Globus pallidus (tissue), 1 donor: Measurements from ENCODE around the gene CA10.
A peak's percentile ranks its signal among the peaks of the same experiment; 100 is the strongest.

Experiments used
- DNase-seq: peaks from one replicate; pipeline ENCODE4 v3.0.0-alpha.2; 2015; ENCODE audit warnings: low spot score

Gene CA10

DNA sequence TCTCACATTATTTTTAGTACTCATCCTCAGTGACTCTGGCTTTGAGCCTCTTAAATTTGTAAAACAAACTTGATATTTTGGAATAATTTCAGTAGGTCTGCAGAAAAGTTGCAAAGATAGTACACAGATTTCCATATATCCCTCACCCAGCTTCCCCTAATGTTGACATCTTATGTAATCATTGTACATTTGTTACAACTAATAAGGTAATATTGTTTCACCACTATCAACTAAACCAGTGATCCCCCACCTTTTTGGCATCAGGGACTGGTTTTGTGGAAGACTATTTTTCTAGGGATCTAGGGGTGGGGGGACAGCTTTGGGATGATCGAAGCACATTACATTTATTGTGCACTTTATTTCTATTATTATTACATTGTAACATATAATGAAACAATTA lies 391.2 kb downstream of the CA10 start:
- no peak for DNase-seq

DNA sequence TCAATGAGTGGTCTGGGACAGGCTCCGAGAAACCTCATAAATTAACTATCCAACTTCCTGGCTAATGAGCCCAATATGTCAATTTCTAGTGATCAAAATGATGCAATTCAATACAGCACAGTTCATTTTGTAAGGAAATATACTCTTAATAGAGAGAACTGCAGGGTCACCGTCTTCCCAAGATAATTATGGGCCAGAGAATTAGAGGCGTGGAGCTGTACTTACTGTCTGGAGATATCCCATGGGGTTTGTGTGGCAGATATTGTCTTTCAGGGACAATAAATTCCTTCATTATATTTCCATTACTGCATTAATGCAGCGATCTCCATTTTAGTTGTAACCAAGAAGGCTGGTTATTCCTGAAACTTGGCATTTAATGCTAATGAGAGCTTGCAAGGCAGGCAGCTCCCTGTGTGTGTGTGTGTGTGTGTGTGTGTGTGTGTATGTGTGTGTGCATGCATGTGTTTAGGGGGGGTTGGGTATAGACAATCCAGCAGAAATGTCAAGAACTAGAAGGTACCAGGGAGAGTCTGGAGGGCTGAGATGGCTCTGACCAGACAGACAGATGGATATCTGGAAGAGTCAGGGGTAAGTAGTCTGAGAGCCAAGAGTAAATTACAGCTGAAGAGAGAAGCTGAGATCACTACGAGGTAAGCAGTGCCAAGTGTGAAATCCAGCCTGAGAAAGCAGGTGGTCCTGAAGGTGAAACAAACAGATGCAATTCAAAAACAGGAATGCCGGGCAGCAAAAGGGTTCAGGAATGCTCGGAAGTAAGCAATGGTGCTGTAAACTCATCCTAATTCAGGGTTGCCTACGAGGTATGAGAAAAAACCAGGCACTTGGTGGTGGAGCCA lies 393.0 kb downstream of the CA10 start:
- DNase-seq: no peak

DNA sequence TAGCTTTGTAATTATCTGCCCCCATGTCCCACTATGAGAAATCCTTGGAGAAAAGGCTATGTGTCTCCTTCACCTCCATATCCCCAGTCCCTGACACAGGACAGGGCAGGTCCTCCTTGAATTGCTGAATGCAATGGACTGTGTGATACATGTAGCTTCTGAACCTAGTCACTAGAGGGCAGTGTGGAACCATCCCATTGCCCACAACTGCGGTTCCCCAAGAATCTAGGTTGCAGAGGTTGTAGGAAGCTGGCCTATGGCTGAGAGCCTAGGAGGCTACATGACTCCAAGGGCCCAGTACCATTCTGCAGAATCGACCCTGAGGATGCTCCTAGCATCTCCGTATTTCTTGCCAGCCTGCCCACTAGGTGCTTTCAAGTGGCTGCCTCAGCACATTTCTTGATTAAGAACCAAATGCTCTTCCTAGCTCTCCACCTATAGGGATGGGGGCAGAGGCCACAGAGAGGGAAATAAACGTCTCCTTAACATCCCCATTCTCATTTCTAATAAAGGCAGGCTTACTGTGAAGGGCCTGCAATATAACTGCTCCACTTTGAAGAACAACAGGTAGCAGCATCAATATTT lies 394.0 kb downstream of the CA10 start:
- peak; percentile 62 for DNase-seq

DNA sequence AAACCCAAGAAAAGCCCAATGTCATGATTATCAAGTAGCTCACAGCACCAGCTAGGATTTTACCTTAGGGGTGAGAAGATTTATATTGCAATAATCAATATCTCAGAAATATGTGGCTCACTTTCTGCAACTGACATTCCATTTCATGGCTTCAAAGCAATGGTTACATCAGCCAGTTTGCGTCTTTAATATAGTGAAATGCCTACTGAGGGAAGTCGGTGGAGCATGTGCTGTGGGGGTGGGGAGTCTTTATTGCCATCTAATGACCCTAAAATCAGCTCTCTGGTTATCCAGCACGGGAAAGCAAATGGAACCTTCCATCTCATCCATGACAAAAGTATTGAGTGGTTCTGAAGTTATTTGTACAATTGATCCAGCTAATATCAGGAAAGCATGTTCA lies 395.5 kb downstream of the CA10 start:
- no peak for DNase-seq

DNA sequence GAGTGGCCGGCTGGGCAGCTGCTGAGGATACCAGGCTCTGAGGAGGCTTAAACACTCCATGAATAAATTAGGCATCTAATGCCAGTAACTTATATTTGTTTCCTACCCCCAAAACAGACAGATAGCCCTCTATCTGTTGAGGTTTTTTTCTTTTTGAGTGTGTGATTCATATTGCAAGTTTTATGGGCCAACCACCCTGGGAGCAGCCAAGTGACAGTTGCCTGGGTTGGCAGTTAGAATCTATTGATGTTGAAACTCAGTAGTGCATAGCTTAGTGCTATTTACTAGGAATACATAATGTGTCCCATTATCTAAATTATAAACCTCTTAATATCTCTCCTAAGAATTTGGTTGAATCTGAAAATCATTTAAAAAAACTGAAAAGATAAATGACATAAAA lies 397.4 kb downstream of the CA10 start:
- no peak for DNase-seq

DNA sequence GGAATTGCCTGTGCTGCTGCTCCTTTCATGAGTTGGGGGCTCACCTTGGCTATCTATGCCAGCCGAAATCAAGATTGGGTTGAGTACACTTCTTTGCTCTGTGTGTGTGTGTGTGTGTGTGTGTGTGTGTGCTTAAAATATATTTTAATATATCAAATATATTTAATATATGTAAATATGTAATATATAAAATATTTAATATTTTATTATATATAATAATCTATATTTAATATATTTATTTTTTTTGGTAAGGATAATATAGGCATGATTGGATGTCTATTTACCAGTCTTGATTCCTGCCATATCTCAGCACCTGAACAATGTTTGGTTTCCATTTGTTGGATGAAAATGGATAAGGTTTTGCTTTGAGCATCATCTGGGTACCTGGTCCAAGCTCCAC lies 399.3 kb downstream of the CA10 start:
- DNase-seq: no peak

DNA sequence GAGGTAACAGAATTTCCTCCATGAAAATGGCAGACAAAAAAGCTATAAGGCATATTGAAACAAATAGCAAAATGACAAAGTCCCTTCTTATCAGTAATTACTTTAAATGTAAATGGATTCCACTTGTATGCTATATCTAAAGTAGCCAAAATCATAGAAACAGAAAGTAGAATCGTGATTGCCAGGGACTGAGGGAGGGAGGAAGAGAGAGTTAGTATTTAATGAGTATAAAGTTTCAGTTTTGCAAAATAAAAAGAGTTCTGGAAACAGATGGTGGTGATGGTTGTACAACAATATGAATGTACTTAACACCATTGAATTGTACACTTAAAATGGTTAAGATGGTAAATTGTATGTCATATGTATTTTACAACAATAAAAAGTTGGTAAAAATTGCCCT lies 407.4 kb downstream of the CA10 start:
- DNase-seq: no peak

DNA sequence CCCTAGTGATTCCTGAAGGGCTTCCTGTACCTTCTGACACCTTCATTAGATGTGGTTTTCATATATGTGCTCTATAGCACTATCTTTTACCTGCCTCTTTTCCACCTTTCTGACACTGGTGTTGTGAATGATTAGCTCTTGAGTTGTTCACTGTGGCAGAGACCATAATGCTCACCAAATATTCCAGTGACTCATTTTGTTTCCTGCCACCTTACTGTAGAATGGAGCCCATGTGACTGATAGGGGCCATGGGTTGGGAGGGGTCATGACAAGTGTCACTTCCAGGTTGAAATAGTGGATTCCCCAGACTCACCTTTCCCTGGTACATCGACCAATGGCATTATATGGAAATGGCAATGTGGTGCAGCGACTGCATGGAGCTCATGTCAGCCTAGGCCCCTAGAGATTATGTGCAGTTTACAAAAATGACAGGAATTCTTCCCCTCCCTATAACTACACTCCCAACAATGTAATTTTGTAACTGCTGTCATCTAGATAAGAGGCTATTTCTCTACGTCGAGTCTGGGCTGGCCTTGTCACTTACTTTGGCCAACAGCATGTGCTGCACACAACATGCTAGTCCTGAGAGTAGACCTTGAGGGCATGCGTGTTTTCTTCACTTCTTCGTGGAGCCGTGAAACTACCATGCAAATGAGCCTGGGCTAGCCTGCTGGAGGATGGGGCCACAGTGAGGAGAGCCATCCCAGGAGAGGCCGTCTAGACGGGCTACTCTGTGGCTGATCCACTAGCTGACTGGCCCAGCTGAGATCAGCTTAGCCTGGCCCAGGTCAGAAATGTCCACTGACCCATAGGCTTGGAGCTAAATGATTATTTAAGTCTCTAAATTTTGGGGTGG lies 409.5 kb downstream of the CA10 start:
- DNase-seq: no peak

DNA sequence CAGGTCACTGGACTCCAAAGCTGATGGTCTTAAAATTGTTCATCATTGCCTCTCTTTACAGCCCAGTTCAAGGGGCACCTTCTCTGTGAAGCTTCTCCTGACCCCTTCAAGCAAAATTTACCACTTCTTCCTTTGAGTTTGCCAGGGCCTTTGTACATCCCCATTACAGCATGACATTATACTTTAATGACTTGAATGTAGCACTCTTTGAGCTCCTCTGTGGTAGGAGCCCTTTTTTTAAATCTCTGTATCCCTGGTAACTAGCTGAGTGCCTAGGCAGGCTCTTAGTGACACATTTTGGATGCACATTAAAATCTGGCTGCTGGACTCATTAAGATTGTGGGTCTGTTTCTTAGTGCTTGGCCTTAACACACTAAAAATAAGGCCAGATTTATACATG lies 412.1 kb downstream of the CA10 start:
- DNase-seq: no peak

DNA sequence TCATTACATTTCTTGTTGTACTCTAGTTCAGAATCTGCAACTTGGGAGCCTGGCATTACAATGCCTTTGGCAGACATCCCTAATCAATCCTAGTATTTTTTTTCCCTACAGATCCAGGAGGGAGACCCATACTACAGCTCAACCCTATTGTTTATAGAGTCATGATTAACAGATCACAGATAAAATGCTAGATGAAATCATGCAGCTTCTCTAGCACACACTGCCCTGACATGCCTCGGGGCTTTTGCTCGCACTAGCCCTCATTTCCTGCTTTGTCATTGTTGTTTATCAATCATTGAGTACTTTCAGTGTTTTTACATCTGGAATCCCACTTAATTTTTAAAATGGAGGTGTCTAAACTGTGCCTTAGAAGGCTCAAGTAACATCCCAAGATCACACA lies 412.5 kb downstream of the CA10 start:
- DNase-seq: no peak

DNA sequence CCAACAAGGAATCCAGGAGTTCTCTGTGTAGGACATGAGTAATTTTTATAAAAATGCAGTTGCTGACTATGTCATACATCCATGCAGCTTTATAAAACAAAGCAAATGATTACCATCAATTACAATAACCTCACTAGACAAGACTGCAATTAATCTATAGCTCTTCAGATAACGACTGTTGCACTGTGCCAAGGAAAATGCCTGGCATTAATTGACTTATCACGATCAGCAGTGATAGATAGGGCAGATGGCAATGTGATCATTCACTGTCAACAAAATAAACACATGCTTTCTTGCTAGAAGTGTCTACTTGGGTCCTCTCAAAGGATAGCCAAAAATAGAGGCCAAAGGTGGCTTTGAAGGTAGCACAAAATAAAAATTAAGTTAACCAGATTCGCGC lies 415.0 kb downstream of the CA10 start:
- DNase-seq: no peak

DNA sequence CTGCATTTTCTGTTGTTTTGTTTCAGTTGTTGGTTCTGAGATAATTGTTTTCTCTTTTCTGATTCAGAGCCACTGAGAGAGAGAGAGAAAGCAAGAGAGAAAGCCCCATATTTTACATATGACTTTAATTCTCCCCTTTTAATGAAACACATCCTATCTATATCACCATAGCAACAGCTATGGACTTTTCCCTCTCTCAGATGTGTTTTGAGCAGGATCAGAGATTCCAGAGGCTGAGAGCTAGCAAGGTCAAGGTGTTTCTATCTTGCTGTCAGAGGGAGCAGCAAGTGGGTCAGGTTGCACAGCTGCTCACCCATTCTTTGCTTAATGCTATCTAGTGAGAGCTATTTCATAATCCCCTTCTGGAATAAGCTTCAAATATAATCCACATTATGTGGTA lies 415.9 kb downstream of the CA10 start:
- DNase-seq: no peak

DNA sequence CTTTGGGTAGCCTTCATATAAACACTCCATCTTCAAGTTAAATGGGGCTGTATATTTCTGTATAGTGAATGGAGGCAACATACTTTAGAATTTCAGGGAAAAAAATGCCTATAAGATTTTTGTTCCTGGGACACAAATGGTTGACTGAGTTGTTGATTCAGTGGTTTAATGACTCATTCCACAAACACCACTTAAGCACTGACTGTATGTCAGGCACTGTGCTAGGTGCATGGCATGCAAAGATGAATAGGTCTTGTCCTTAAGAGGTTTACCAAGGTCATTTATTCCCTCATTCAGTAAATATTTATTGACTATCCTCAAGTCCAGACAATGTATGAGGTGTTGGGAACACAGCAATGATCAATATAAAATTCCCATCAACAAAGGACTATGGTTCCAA lies 417.1 kb downstream of the CA10 start:
- DNase-seq: no peak

DNA sequence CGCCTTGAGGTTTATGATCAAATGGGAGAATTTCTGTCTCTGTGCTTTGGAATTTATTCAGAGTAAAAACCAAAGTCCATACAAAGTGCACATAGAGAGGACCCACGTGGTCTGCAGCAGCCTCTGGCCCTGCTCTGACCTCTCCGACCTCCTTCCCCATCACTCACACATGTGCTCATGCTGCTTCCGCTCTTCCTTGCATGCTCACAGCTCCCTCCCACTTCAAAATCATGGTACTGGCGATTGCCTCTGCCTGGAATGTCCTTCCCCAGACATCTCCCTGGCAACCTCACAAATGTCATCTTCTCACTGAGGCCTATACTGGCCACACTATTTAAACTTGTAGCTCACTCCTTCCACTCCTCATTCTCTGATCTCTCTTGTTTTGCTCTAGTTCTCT lies 418.0 kb downstream of the CA10 start:
- DNase-seq: no peak

DNA sequence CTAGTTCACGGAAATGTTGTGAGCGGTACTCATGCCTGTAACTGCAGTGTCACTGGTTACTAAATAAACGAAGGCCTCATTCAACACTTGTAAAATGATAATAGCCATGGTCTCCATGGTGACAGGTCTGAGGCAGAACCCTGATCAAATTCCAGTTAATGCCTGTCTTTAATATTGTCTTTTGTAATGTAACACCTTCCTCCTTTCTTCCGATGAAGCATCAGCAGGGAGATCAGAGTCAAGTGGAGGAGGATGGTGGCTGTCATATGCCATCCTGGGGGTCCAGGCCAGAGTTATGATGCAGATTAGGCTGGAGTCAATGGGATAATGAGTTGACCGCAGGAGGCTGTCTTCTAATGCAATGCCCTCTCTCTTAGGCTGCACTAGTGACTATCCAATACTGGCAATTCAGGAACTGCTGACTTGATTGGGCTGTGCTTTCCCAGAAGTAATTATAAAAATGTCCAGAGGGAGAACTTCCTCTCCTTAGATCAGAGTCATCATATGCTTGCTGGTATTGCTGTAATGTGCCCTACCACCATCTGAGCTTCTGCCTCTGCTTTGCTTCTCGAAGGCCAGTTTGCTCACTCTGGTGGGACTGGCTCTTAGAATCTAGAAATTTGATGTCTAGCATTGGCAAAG lies 419.1 kb downstream of the CA10 start:
- no peak for DNase-seq

DNA sequence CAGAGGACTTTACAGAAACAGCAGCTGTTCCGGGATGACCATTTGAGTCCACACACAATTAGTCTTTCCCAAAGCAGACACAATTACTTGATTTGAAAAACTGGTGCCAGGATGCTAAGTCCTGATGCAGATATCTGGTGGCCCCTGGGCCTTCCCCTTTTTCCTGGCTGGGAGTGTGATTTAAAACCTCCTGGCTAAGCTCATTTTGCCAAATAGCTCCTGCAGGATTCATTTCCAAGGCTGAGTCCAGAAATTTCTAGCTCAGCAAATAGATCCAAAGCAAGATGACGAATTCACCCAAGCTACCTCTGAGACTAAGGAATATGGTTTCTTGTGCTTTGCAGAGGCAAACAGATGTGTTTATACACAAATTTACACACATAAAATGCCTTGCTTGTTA lies 422.2 kb downstream of the CA10 start:
- no peak for DNase-seq

DNA sequence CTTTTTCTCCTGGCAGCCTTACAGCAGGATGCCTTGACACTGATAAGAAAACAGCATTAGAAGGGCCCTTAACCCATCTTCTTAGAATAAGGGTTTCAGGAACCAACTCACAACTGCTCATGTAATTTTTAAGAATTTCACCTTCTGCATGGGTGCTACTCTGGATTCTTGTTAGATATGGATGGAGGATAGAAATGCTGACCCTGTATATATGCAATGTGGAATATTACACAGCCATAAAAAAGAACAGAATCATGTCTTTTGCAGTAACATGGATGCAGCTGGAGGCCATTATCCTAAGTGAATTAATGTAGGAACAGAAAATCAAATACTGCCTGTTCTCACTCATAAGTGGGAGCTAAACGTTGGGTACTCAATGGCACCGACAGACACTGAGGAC lies 423.5 kb downstream of the CA10 start:
- DNase-seq: no peak

DNA sequence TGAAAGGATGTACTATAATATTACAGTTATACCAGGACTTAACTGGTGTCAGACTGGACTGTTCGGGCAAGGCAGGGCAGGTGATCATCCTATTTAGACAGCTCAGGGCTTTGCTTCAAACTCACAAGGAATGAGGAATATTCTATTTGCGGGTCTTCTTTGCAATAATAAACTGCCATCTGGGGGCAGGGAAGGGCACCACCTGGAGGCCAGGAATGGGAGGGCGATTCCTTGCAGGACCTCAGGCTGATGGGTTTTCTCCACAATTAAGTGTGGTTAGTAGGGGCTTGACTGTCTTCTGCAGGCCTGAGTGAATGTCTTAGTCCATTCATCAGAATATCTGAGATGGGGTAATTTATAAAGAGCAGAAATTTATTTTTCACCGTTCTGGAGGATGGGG lies 424.1 kb downstream of the CA10 start:
- no peak for DNase-seq

DNA sequence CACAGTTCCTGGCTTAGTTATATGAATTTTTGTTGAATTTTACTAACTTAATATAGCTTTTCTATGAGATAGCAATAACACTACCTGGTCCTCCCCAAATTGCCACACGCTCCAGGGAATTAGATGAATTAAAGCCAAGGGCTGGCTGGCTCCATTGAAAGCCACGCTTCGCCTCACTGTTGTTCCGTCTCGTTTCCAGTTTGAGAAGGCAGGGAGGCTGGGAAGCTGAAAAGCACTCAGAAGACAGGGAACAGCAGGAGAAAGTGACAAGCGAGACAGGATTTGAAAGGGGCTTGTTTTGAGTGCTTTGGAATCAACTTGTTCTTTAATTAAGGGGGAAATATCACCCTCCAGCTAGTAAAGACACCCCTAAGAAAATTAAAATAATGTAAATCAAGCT lies 425.3 kb downstream of the CA10 start:
- DNase-seq: no peak

DNA sequence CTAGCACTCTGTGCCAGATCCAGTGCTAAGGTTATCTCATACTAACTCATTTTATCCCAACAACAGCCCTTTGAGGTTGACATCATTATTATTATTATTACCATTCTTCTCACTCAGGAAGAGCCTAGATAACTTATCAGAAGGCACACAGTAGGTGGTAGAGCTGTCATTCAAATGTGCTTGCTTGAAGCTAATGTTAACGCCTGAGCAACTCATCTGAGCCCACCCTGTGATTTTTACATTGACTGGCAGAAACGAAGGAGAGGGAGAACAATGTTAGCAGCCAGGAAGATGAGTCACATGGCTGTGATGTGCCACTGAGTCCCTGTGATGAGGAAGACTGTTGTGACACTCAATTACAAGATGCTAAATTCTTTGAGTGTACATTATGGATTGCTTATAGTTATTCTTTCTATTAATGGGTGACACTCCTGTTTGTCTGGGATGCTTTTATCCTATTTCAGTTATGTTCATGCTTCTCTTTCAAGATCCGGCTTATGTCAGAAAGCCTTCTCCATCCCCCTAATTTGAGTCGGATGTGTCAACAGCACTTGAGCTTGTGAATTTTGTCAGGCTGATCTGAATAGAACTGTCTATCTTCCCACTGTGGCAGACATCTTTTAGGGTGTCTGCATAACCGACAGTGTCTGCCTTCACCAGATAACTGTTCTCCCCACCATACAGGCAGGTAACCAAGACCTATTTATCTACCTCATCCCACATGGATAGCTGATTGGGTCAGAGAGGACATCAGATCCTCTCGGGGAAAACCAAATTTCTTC lies 426.4 kb downstream of the CA10 start:
- DNase-seq: no peak

DNA sequence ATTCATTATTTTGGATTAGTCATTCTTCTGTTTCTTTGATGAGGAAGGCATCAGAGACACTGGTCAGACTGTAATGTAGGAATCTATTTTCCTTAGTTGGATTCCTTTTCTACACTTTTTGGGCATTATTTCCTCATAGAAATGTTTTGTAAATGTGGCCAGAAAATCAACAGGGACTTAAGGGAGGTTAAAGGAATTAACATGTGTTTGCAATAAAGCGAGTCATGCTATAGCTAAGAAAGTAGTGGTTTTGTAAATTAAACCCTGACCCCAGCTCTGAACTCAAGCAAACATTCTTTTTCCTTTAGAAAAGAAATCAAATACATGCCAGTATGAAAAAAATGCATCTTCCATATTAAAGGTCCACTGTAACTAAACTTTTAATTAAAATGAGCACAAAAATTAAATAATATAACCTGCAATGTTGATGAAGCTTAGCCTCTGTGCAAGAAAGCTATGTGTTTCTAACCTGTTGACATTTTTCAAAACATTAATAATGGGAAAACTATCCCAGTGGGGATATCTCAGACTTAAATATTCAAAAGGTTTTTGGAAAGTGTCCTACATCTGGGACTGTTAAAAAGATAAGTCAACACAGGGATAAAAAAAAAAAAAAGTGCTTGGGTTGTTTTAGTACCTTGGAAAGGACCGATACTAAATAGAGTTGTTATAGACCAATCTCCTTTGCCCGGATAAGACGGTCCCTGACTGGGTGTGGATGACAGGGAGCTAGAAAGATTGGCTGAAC lies 428.0 kb downstream of the CA10 start:
- no peak for DNase-seq
